Myocyte (in vitro differentiated cells): ENCODE data around the gene KRT74. TPM values are rescaled to one million over a fixed set of nuclear protein-coding genes. Genes with fewer than 3 reads are reported as not detected.

Experiments
- DNase-seq: peaks from one replicate; pipeline ENCODE4 v3.0.0-alpha.2; 2012; ENCODE audit warnings: low read depth
- total RNA-seq: library from RNA; depleted of rRNA; stranded (reverse); fragments of >200 nt; gene quantifications from 2 replicates; pipeline ENCODE4 v1.2.3, GENCODE V29; 2014

Gene KRT74
- total RNA-seq, 1 donor from 2014 or later = not detected

DNA sequence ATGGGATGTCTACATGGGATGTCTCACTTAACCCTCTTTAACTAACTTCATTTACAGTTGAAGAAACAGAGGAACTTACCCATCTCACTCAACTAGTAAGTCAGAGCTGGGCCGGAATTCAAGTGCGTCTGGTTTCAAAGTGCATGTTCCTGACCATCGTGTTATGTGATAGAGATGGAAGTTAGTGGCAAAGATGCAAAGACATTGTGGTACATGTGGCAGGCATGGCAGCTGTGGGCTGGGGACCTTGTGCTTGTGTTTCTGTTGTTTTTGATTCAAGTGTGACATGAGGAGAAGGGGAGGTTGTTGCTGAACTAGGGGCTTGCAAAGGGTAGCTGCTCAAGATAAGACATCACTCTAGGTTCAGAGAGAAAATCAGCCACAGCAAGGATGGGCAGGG, 2.3 kb upstream of the KRT74 start:
- DNase-seq = no peak

DNA sequence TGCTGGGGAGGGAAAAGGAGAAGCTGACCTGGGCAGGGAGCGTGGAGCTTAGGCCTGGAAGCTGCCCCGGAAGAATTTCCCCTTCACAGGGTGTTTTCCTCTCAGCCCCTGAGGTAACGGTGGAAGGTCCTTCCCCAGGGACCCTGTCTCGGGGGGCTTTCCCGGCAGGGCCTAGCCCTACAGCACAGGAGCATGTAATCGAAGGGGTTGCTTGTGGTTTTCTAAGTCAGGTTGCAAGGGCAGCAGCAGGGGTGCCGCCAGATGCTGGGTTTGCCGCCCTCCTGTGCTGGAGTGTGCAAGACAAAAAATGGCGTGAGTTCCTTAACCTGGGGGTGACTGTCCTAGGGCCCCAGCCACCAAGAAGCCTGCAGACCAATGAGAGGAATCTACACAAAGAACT, 1.6 kb upstream of the KRT74 start:
- DNase-seq = no peak

- DNase-seq = no peak
Observed at GRCh38 chr12:52573306-52573705, 337 bp downstream of the KRT74 start.

DNA sequence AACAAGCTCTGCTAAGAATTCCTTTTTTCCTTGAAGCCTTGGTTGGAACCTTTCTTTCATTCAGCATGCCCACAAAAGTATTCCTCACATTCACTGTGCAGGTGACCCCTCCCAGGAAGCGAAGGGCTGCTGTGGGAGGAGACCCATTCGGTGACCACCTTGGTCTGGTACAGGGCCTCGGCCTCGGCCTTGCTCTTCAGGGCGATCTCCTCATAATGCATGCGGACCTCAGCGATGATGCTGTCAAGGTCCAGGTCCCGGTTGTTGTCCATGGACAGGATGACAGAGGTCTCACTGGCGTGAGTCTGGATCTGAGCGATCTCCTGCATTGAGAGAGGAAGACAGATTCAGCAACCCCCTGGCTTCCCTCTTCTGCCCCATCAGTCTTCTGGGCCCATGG, 3.1 kb downstream of the KRT74 start:
- DNase-seq = no peak

GRCh38 chr12:52568111-52568510, 5.5 kb downstream of the KRT74 start:
- no peak for DNase-seq

DNA sequence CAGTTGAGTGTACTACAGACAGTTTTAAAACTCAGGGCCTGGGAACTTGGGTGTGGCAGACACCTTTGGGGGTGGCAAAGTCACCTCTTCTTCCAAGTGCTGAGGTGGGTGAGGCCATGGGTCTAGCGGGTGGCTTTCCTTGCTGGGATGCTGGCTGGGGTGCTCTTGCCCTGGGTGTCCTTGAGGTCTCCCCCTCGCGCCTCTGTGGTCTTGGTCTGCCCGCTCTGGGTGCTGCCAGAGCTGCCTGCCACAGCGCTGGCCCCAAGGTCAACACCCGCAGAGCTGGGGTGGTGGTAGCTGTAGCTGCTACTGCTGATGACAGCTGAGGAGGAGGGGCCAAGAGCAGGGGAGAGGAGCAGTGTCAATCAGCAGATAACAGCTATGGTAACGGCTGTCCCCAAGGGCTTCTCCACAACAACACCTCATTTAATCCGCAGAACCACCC, 6.8 kb downstream of the KRT74 start:
- peak; percentile 3 for DNase-seq

DNA sequence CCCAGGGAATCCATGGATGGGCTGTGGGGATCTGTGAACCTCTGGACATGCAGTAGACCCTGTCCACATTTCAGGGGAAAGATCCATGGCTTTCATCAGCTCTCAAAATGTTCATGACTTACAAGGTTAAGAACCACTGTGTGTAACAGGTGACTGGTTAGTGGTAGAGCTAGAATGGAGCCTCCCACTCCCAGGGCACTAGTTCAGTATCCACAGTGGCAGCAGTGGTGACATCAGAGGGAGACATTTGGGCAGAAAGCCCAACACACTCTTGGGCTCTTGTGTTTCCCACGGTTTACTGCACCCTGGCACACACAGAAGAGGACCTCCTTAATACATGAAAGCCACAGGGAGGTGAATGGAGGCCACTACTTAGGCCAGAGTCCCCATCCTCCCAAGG, 9.1 kb downstream of the KRT74 start:
- no peak for DNase-seq

GRCh38 chr12:52561880-52562449, 11.7 kb downstream of the KRT74 start:
- DNase-seq = peak; percentile 6

GRCh38 chr12:52559979-52560378, 13.7 kb downstream of the KRT74 start:
- DNase-seq = no peak

GRCh38 chr12:52558781-52559445, 14.7 kb downstream of the KRT74 start:
- no peak for DNase-seq

DNA sequence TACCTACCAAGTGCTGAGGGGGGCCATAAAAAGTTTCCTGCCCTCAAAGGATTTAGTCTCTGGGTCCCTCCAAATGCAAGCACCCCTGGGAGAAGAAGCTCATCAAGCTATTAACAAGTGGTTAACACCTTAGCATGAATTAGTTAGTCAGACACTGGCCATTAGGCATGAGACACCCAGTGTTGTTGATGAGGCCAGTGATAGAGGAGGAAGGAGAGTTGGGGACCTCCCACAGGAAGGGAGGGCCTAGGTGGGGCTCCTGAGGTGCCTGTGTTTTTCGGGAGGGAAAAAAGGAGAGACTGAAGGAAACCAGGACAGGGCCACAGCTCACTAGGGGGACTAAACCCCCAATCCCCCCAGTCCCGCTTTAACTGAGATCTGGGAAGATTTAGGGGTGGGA, 16.2 kb downstream of the KRT74 start:
- DNase-seq = no peak

- no peak for DNase-seq
Observed at GRCh38 chr12:52555577-52555976, 18.1 kb downstream of the KRT74 start.

DNA sequence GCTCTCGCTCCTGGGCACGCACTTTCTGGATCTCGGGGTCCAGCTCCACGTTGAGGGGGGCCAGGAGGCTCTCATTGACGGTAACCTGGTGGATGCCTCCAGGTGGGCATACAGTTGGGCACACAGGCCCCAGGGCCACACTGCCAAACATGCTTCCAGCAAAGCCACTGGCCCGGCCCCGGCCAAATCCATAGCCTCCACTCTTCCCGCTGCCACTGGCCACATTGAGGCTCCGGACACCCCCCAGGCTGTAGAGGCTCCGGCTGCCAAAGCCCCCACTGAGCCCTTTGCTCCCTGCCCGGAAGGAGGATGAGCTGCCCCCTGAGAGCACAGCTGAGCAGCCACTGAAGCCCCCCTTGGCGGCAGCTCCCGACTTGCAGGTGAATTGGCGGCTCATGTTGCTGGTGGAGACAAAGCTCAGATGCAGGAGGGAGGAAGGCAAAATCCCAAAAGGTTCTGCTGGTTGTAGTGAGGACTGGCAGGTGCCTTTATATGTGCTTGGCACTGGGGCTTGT, 20.9 kb downstream of the KRT74 start, which contains the start of gene KRT71:
KRT71 (minus strand) TSS at position 465 of the 515 bp plus-strand sequence; CDS start at position 397, 68 bp downstream.
- no peak for DNase-seq

DNA sequence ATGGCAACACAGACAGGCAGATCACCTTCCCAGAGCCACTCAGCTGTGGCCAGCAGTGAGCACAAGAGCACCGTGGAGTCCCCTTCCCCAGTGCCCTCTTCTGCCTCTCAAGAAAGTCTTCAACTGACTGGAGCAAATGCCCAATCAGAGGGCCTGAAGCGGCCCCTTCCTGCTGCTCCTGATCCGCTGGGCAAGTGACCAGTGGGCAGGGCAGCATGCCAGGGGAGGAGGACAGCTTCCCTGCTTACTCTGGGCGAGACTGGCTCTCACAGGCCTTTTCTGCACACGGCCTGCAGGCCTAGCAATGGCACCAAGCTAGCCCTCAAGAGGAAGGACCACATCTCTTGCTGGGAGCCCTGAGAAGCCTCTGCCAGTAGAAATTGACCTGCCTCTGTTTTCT, 21.6 kb downstream of the KRT74 start:
- DNase-seq = no peak

DNA sequence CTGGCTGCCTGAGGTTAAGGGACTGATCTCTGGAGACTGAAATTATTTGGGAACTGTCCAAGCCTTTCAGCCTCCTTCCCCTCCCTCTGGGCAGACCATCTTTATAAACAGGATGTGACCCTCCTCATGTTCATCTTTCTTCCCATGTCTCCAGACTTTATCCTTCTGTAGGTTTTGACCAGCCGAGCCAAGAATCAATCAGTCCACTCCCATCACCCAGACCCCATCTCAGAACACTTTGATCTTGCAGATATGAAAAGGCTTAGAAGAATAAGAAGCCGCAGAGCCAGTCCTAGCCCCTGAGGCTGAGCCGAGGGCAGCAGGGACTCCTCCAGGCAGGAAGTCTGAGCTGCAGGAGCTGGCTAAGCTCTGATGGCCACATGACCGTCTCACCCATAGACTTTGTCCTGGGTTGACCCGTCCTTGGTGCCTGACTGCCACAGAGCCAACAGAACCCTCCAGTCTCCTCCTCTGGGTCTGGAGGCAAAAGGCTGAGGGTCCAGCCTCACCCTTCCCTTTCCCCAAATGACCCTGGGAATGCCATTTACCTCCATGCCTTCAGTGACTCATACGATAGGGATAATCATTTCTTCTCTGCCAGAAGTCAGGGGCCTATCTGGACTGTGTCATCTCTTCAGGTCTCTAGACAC, 22.3 kb downstream of the KRT74 start:
- no peak for DNase-seq

DNA sequence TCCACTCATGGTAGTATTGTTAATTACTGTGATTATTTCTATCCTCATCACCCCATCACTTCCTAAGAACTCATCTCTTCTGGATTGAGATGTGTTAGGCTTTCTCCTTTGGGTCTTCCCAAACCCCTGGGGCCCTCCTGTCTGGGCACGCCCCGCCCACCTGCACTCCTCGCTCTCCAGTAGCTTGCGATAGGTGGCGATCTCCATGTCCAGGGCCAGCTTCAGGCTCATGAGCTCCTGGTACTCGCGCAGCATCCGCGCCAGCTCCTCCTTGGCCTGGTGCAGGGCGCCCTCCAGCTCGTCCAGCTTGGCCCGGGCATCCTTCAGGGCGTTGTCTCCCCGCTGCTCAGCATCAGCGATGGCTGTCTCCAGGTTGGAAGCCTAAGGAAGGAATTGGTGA, 27.5 kb downstream of the KRT74 start:
- DNase-seq = no peak

- DNase-seq = peak; percentile 42
Observed at GRCh38 chr12:52543985-52544883, 29.4 kb downstream of the KRT74 start.

- DNase-seq = no peak
Observed at GRCh38 chr12:52542785-52543318, 30.8 kb downstream of the KRT74 start.

GRCh38 chr12:52542157-52542556, 31.5 kb downstream of the KRT74 start:
- DNase-seq = no peak

DNA sequence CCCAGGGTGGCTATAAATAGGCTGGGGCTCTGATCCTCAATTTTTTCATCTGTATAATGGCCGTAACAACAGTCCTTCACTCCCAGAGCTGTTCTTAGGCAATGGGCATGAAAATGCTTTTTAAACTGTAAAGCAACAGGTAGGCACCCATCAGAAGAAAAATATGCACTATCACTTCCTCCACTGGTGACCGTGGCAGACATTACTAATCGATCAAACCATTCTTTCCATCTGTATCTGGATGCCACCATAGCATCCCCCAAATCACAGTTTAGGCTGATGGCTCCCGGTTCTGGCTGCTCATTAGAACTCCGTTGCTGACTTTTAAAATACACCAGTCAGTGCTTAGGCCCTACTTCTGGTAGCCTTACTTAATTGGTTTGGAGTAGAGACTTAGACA, 31.9 kb downstream of the KRT74 start:
- no peak for DNase-seq

- no peak for DNase-seq
Observed at GRCh38 chr12:52540531-52540930, 33.1 kb downstream of the KRT74 start.
